PC-3 (cell line): ENCODE results near the gene SSC5D.

Source experiments
- EZH2 ChIP-seq: fragments of 300-600 bp; sonication (generic); IDR thresholded peaks from one replicate; pipeline ENCODE4 v1.6.1; 2017; ENCODE audit warnings: antibody characterized with exemption, mild to moderate bottlenecking, low read length; ENCODE audit not compliant: unreplicated experiment
- EZH2phosphoT487 ChIP-seq: fragments of 300-600 bp; sonication (generic); IDR thresholded peaks from 2 replicates; pipeline ENCODE4 v1.6.1; 2018; ENCODE audit warnings: mild to moderate bottlenecking, antibody characterized with exemption, low read length, borderline replicate concordance
- TF ChIP-seq, protein P1 (sequence below): fragments of 300-600 bp; sonication (generic); conservative IDR thresholded peaks from 2 replicates; pipeline ENCODE4 v1.5.1; 2017; ENCODE audit warnings: antibody characterized with exemption, low read depth, mild to moderate bottlenecking, low read length

DNA sequence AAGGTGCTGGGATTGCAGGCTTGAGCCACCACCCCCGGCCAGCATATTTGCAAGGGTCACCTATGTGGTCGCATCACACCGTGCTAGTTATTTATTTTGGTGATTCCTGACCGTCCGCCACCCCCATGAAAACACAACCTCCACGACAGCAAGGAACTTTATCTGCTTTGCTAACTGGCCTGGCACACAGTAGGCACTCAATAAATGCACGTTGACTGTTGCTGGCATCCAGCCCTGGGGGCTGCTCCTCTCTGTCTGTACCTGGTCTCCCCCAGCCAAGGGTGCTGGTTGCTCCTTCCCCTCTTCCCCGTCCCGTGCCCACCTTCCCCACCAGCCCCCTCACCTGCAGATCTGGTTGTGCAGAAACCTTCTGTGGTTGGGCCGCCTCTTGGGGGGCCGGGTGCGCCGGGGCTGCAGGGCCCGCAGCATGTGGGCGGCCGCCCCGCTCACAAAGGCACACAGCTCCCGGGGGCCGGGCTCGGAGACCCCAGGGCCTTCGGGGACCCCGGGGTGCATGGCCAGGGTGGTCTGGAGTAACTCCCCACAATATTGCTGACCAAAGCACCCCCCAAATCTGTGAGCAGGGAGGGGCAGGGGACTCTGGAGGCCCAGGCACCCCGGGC lies 24.1 kb upstream of the SSC5D start:
- TF ChIP-seq, protein P1, sequence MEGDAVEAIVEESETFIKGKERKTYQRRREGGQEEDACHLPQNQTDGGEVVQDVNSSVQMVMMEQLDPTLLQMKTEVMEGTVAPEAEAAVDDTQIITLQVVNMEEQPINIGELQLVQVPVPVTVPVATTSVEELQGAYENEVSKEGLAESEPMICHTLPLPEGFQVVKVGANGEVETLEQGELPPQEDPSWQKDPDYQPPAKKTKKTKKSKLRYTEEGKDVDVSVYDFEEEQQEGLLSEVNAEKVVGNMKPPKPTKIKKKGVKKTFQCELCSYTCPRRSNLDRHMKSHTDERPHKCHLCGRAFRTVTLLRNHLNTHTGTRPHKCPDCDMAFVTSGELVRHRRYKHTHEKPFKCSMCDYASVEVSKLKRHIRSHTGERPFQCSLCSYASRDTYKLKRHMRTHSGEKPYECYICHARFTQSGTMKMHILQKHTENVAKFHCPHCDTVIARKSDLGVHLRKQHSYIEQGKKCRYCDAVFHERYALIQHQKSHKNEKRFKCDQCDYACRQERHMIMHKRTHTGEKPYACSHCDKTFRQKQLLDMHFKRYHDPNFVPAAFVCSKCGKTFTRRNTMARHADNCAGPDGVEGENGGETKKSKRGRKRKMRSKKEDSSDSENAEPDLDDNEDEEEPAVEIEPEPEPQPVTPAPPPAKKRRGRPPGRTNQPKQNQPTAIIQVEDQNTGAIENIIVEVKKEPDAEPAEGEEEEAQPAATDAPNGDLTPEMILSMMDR, result no peak
- TF ChIP-seq EZH2 (no peak), EZH2phosphoT487 (no peak)
